HCT116 (cell line): ENCODE results near the gene KAZN. TPM values are rescaled to one million over a fixed set of nuclear protein-coding genes. Genes with fewer than 3 reads are reported as not detected.

Source experiments
- ATAC-seq: fragments of 200-7000 bp; cut with Tn5 transposase; 2 replicates; pipeline ENCODE4 v1.9.1; 2020; ENCODE audit warnings: mild to moderate bottlenecking, moderate library complexity
- BruUV-seq: library from RNA; stranded (reverse); fragments of 400-500 nt; replicated peaks from 2 replicates; lab custom pipeline; 2021; lab: Mats Ljungman, UMichigan
- CTCF ChIA-PET: fragments of 300-600 bp; sonication (Branson Sonifier 250); formaldehyde crosslinking; loops from one replicate; lab custom pipeline; 2021; ENCODE audit warnings: antibody characterized with exemption; lab: Charles Lee
- POLR2A ChIA-PET: fragments of 300-600, 350-600 bp; sonication (Branson Sonifier 250); formaldehyde crosslinking; loops from one replicate; lab custom pipeline; 2021; ENCODE audit warnings: antibody characterized with exemption; lab: Charles Lee
- RAD21 ChIA-PET, 2 experiments: fragments of 300-600 bp; sonication (Branson Sonifier 250); formaldehyde crosslinking; loops; one replicate each; lab custom pipeline; 2023; ENCODE audit warnings: low total read pairs in 2 of 2; ENCODE audit not compliant: uncharacterized antibody in 2 of 2, unreplicated experiment in 2 of 2, low non-redundant PET in 1 of 2; lab: Charles Lee
- DNase-seq: peaks from one replicate; pipeline ENCODE4 v3.0.0-alpha.2; 2010; ENCODE audit warnings: low read depth, low spot score
- H2AFZ ChIP-seq: fragments of 200-600 bp; shearing (Covaris generic), sonication (generic); 2 replicates; pipeline ENCODE4 v1.6.1; 2017; ENCODE audit warnings: low read depth, mixed run types, mixed read lengths, antibody characterized with exemption, low read length; ENCODE audit not compliant: poor library complexity, severe bottlenecking
- H3K27ac ChIP-seq: 2 replicates; pipeline ENCODE4 v1.5.1; 2012; ENCODE audit warnings: low read depth, low read length
- H3K27me3 ChIP-seq: fragments of 200-600 bp; sonication (generic); 2 replicates; pipeline ENCODE4 v1.6.1; 2016; ENCODE audit warnings: mixed run types, low read length, mixed read lengths; ENCODE audit not compliant: insufficient read depth
- H3K36me3 ChIP-seq, 2 experiments: fragments of 200-500 bp in 1 of 2; fragments of 200-600 bp in 1 of 2; sonication (Bioruptor generic) in 1 of 2; sonication (generic) in 1 of 2; 2 replicates each; pipeline versions ENCODE4 v1.5.1 to v1.6.1; 2014 to 2016; ENCODE audit warnings: low read length in 2 of 2, inconsistent platforms in 1 of 2, mixed read lengths in 1 of 2, mixed run types in 1 of 2; ENCODE audit not compliant: insufficient read depth in 2 of 2, control insufficient read depth in 1 of 2
- H3K4me1 ChIP-seq, 2 experiments: fragments of 200-600 bp in 1 of 2; sonication (generic) in 1 of 2; 2 replicates each; pipeline versions ENCODE4 v1.5.1 to v1.6.1; 2012 to 2017; ENCODE audit warnings: low read length in 2 of 2, inconsistent platforms in 1 of 2, mild to moderate bottlenecking in 1 of 2, mixed read lengths in 1 of 2, mixed run types in 1 of 2, moderate library complexity in 1 of 2; ENCODE audit not compliant: insufficient read depth in 2 of 2, control insufficient read depth in 1 of 2
- H3K4me2 ChIP-seq: fragments of 200-600 bp; sonication (generic); 2 replicates; pipeline ENCODE4 v1.6.1; 2017; ENCODE audit warnings: mixed run types, low read length, mixed read lengths
- H3K4me3 ChIP-seq, 2 experiments: fragments of 200-600 bp in 1 of 2; sonication (generic) in 1 of 2; replicated peaks in 1 of 2; 2 replicates each; pipeline ENCODE4 v1.5.1; 2011 to 2016; ENCODE audit warnings: low read length in 2 of 2, control low read depth in 1 of 2, low read depth in 1 of 2, mild to moderate bottlenecking in 1 of 2, mixed read lengths in 1 of 2, mixed run types in 1 of 2
- H3K79me2 ChIP-seq: fragments of 200-600 bp; sonication (generic); 2 replicates; pipeline ENCODE4 v1.6.1; 2017; ENCODE audit warnings: mild to moderate bottlenecking, mixed run types, low read length, moderate library complexity, mixed read lengths; ENCODE audit not compliant: insufficient read depth
- H3K9ac ChIP-seq: fragments of 200-600 bp; sonication (generic); 2 replicates; pipeline ENCODE4 v1.6.1; 2016; ENCODE audit warnings: low read length, mixed read lengths
- H3K9me2 ChIP-seq: fragments of 200-600 bp; sonication (generic), shearing (Covaris generic); 2 replicates; pipeline ENCODE4 v1.6.1; 2017; ENCODE audit warnings: mixed run types, mild to moderate bottlenecking, moderate library complexity; ENCODE audit not compliant: insufficient read depth
- H3K9me3 ChIP-seq, 2 experiments: fragments of 200-500 bp in 1 of 2; fragments of 200-600 bp in 1 of 2; sonication (Bioruptor generic) in 1 of 2; sonication (generic) in 1 of 2; 2 replicates each; pipeline ENCODE4 v1.6.1; 2014 to 2017; ENCODE audit warnings: low read length in 2 of 2, mixed read lengths in 2 of 2, inconsistent platforms in 1 of 2, low read depth in 1 of 2, mild to moderate bottlenecking in 1 of 2, mixed run types in 1 of 2, moderate library complexity in 1 of 2; ENCODE audit not compliant: control insufficient read depth in 1 of 2, insufficient read depth in 1 of 2
- H4K20me1 ChIP-seq: fragments of 200-600 bp; sonication (generic), shearing (Covaris generic); 2 replicates; pipeline ENCODE4 v1.6.1; 2017; ENCODE audit warnings: mixed run types, mild to moderate bottlenecking, moderate library complexity; ENCODE audit not compliant: insufficient read depth
- CTCF ChIP-seq, 3 experiments: fragments of 200-600 bp in 1 of 3; sonication (generic) in 1 of 3; IDR thresholded peaks in 2 of 3; conservative IDR thresholded peaks in 1 of 3; 2 replicates each; pipeline ENCODE4 v1.5.1; 2012 to 2017; ENCODE audit warnings: low read depth in 2 of 3, low read length in 2 of 3, antibody characterized with exemption in 1 of 3, borderline replicate concordance in 1 of 3, control low read depth in 1 of 3, mild to moderate bottlenecking in 1 of 3, mixed read lengths in 1 of 3, mixed run types in 1 of 3, moderate library complexity in 1 of 3; ENCODE audit not compliant: insufficient read depth in 1 of 3
- EZH2 ChIP-seq: fragments of 200-600 bp; sonication (generic); IDR thresholded peaks from 2 replicates; pipeline ENCODE4 v1.6.1; 2017; ENCODE audit warnings: antibody characterized with exemption, mixed run types
- POLR2A ChIP-seq: IDR thresholded peaks from 2 replicates; pipeline ENCODE4 v1.7.0; 2011; ENCODE audit warnings: borderline replicate concordance; ENCODE audit not compliant: insufficient read depth, insufficient read length; ENCODE audit errors: extremely low read depth
- RAD21 ChIP-seq: IDR thresholded peaks from 2 replicates; pipeline ENCODE4 v1.6.1; 2012; ENCODE audit warnings: low read depth, mild to moderate bottlenecking
- TCF7L2 ChIP-seq: IDR thresholded peaks from 2 replicates; pipeline ENCODE4 v1.7.0; 2011; ENCODE audit warnings: borderline replicate concordance, inconsistent platforms; ENCODE audit not compliant: insufficient read depth, insufficient read length; ENCODE audit errors: extremely low read depth
- intact Hi-C: fragments of 100-400 bp; cut with micrococcal nuclease; formaldehyde crosslinking; loops from 2 replicates; pipeline ENCODE4 v1.10.0; 2022
- total RNA-seq: library from RNA; stranded (reverse); gene quantifications from one replicate; pipeline ENCODE4 v1.2.1, GENCODE V29; 2021; ENCODE audit not compliant: unreplicated experiment
- TF ChIP-seq, protein P1 (sequence below): IDR thresholded peaks from 2 replicates; pipeline ENCODE4 v1.6.1; 2012; ENCODE audit warnings: low read depth
- TF ChIP-seq, protein P2 (sequence below): IDR thresholded peaks from 2 replicates; pipeline ENCODE4 v1.6.1; 2012

The KAZN gene
- total RNA-seq, 1 experiment from 2014 or later, result 13.4 TPM

DNA sequence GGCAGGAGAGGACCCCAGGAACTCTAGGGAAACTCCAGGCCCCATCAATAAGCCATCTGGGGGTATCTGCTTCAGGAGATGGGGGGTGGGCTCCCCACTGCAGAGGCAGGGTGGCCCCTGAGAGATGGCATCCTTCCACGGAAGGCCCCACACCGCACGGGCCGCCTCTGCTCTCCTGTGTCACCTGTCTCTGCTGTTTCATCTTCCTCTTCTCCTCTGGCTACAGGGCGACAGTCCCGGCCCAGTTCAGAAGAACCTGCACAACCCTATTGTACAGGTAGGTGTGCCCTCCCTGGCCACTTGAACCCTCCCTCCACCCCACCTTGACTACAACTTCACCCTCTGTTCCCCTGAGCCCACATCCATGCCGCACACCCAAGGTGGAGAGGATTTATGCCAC lies 464.9 kb downstream of the KAZN start (continued):
- no peak for TF ChIP-seq EZH2

DNA sequence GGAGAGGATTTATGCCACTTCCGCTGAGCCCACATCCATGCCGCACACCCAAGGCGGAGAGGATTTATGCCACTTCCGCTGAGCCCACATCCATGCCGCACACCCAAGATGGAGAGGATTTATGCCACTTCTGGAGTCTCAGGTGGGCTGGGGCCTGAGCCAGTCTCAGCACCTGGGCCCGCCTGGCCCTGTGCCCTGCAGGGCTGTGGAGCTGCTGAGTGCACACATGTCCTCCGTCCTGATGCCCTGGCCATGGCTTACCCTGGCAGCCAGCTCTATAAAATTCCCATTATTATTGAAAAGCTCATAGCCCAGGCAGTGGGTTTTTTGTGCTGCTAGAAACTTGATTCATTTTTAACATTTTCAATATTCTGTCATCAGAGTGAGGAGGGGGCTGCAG lies 465.3 kb downstream of the KAZN start:
- POLR2A ChIA-PET, result no interaction called here
- CTCF ChIA-PET, result interaction anchor here (1.3 kb wide), 1 partner anchor 34 kb away, joined by 3 read pairs; no protein-coding TSS in a partner anchor
- peaks cover 0 to 6% of the 10 kb centered on the region in 2 experiments; a peak in 1 of 4 replicates for H3K4me1 ChIP-seq

GRCh38 chr1:15064217-15064929 lies 465.9 kb downstream of the KAZN start:
- H3K9me3 ChIP-seq, result no peaks in the 10 kb centered on the region
- no TSS peak for BruUV-seq
- ChIA-PET CTCF (interaction anchor here (1.3 kb wide), 1 partner anchor 34 kb away, joined by 3 read pairs; no protein-coding TSS in a partner anchor), POLR2A (no interaction called here)
- no peaks in the 10 kb centered on the region for H3K9me2 ChIP-seq
- no peaks in the 10 kb centered on the region for H3K27me3 ChIP-seq
- no peak overlapping the region for H3K27ac ChIP-seq
- DNase-seq (no peak), ATAC-seq (peak; percentile 80)
- intact Hi-C loops, result no loop called here
- no peak overlapping the region for H3K9ac ChIP-seq
- no peaks in the 10 kb centered on the region for H4K20me1 ChIP-seq
- H3K36me3 ChIP-seq, result peaks cover 2 to 9% of the 10 kb centered on the region in 2 experiments; a peak in 1 of 4 replicates
- TF ChIP-seq CTCF (IDR thresholded peaks at IDR 0.05 in 2 of 3, conservative IDR thresholded peaks at IDR 0.05 in 1 of 3; ENCODE audit: borderline replicate concordance in 1 of 3, insufficient read depth in 1 of 3, low read depth in 2 of 3, low read length in 2 of 3) (peak in 2 of 3 experiments; percentile 39 to 50; a peak in 4 of 6 replicates), TCF7L2 (no peak)
- TF ChIP-seq, protein P1, sequence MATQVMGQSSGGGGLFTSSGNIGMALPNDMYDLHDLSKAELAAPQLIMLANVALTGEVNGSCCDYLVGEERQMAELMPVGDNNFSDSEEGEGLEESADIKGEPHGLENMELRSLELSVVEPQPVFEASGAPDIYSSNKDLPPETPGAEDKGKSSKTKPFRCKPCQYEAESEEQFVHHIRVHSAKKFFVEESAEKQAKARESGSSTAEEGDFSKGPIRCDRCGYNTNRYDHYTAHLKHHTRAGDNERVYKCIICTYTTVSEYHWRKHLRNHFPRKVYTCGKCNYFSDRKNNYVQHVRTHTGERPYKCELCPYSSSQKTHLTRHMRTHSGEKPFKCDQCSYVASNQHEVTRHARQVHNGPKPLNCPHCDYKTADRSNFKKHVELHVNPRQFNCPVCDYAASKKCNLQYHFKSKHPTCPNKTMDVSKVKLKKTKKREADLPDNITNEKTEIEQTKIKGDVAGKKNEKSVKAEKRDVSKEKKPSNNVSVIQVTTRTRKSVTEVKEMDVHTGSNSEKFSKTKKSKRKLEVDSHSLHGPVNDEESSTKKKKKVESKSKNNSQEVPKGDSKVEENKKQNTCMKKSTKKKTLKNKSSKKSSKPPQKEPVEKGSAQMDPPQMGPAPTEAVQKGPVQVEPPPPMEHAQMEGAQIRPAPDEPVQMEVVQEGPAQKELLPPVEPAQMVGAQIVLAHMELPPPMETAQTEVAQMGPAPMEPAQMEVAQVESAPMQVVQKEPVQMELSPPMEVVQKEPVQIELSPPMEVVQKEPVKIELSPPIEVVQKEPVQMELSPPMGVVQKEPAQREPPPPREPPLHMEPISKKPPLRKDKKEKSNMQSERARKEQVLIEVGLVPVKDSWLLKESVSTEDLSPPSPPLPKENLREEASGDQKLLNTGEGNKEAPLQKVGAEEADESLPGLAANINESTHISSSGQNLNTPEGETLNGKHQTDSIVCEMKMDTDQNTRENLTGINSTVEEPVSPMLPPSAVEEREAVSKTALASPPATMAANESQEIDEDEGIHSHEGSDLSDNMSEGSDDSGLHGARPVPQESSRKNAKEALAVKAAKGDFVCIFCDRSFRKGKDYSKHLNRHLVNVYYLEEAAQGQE, result no peak
- TF ChIP-seq, all 23 proteins: peak for 1
- H2AFZ ChIP-seq, result no peak overlapping the region
- H3K4me1 ChIP-seq, result peaks cover 0 to 6% of the 10 kb centered on the region in 2 experiments; a peak in 1 of 4 replicates
- no peaks in the 10 kb centered on the region for H3K79me2 ChIP-seq
- H3K4me2 ChIP-seq, result no peak overlapping the region
- RAD21 ChIA-PET, result no interaction called here
- no peak overlapping the region for H3K4me3 ChIP-seq

More for the DNA sequence above, 465.3 kb downstream of the KAZN start:
- H3K36me3 ChIP-seq, result peaks cover 2 to 9% of the 10 kb centered on the region in 2 experiments; a peak in 1 of 4 replicates
- no peak overlapping the region for H3K4me3 ChIP-seq
- H3K27me3 ChIP-seq, result no peaks in the 10 kb centered on the region
- no peaks in the 10 kb centered on the region for H3K9me2 ChIP-seq
- no peak overlapping the region for H2AFZ ChIP-seq
- no peak for DNase-seq
- BruUV-seq, result no TSS peak
- ATAC-seq, result no peak
- H3K79me2 ChIP-seq, result no peaks in the 10 kb centered on the region
- no peak overlapping the region for H3K4me2 ChIP-seq
- no peak overlapping the region for H3K27ac ChIP-seq
- TF ChIP-seq POLR2A, result no peak
- TF ChIP-seq, protein P2, sequence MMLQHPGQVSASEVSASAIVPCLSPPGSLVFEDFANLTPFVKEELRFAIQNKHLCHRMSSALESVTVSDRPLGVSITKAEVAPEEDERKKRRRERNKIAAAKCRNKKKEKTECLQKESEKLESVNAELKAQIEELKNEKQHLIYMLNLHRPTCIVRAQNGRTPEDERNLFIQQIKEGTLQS, result no peak
- no peak for TF ChIP-seq RAD21
- H3K9ac ChIP-seq, result no peak overlapping the region
- no peaks in the 10 kb centered on the region for H4K20me1 ChIP-seq
- intact Hi-C loops, result loop anchor here (2.0 kb wide), 1 partner anchor 37 kb away; no protein-coding TSS in a partner anchor
- RAD21 ChIA-PET, result no interaction called here
- H3K9me3 ChIP-seq, result no peaks in the 10 kb centered on the region
